GM12878 (cell line): ENCODE data around the gene B4GALT5. TPM values are rescaled to one million over a fixed set of nuclear protein-coding genes. Genes with fewer than 3 reads are reported as not detected.
A peak's percentile ranks its signal among the peaks of the same experiment; 100 is the strongest.

Experiments
- ATAC-seq: fragments of 200-7000 bp; cut with Tn5 transposase; 3 replicates; pipeline ENCODE4 v1.9.1; 2020; ENCODE audit warnings: mild to moderate bottlenecking, moderate library complexity
- BruUV-seq: library from RNA; stranded (reverse); fragments of 400-500 nt; replicated peaks from 2 replicates; lab custom pipeline; 2021; lab: Mats Ljungman, UMichigan
- CTCF ChIA-PET: fragments of 300-600 bp; sonication (Branson Sonifier 250); formaldehyde crosslinking; extraction: SDS; loops from one replicate; lab custom pipeline; 2021; ENCODE audit warnings: inconsistent platforms; lab: Yijun Ruan, JAX
- POLR2A ChIA-PET: fragments of 350-600 bp; formaldehyde crosslinking; extraction: SDS; loops from one replicate; lab custom pipeline; 2021; ENCODE audit warnings: inconsistent platforms; lab: Charles Lee
- RAD21 ChIA-PET: fragments of 300-600 bp; sonication (Branson Sonifier 250); formaldehyde crosslinking; loops from one replicate; lab custom pipeline; 2023; ENCODE audit warnings: antibody characterized with exemption; ENCODE audit not compliant: unreplicated experiment; lab: Charles Lee
- SMC1A ChIA-PET: fragments of 300-600 bp; sonication (Branson Sonifier 250); formaldehyde crosslinking; loops from one replicate; lab custom pipeline; 2023; ENCODE audit not compliant: unreplicated experiment, uncharacterized antibody; lab: Charles Lee
- DNase-seq: peaks from one replicate; pipeline ENCODE4 v3.0.0-alpha.2; 2011; ENCODE audit warnings: low read depth, low spot score
- FAIRE-seq: peaks from 3 replicates; lab custom pipeline; 2011; peaks lifted over from hg19 to GRCh38; lab: Jason Lieb, UNC
- H2AFZ ChIP-seq: 2 replicates; pipeline ENCODE4 v1.6.0; 2011; ENCODE audit warnings: low read depth, low read length, control low read depth; ENCODE audit not compliant: control insufficient read depth
- H3K27ac ChIP-seq: 2 replicates; pipeline ENCODE4 v1.5.1; 2011; ENCODE audit warnings: control low read depth; ENCODE audit not compliant: control insufficient read depth, insufficient read depth
- H3K27me3 ChIP-seq, 2 experiments: replicated peaks in 1 of 2; 2 replicates each; pipeline versions ENCODE4 v1.6.0 to v1.6.1; 2011; ENCODE audit warnings: low read length in 1 of 2; ENCODE audit not compliant: control insufficient read depth in 2 of 2, insufficient read depth in 2 of 2
- H3K36me3 ChIP-seq, 2 experiments: 2 replicates each; pipeline ENCODE4 v1.5.1; 2011; ENCODE audit warnings: low read length in 1 of 2; ENCODE audit not compliant: control insufficient read depth in 2 of 2, insufficient read depth in 2 of 2
- H3K4me1 ChIP-seq: 2 replicates; pipeline ENCODE4 v1.6.1; 2011; ENCODE audit warnings: mild to moderate bottlenecking, low read length, moderate library complexity, mixed read lengths; ENCODE audit not compliant: control insufficient read depth, insufficient read depth
- H3K4me2 ChIP-seq: 2 replicates; pipeline ENCODE4 v1.6.0; 2011; ENCODE audit warnings: control low read depth; ENCODE audit not compliant: control insufficient read depth, insufficient read depth
- H3K4me3 ChIP-seq: fragments of 200-600 bp; sonication (generic); 2 replicates; pipeline ENCODE4 v1.5.1; 2016
- H3K79me2 ChIP-seq: 2 replicates; pipeline ENCODE4 v1.6.0; 2011; ENCODE audit warnings: low read length; ENCODE audit not compliant: control insufficient read depth, insufficient read depth
- H3K9ac ChIP-seq: 2 replicates; pipeline ENCODE4 v1.8.0; 2011; ENCODE audit warnings: low read length, control low read depth, mixed read lengths; ENCODE audit not compliant: control insufficient read depth, insufficient read depth
- H3K9me3 ChIP-seq: replicated peaks from 3 replicates; pipeline ENCODE4 v1.5.1; 2011; ENCODE audit warnings: mild to moderate bottlenecking, low read length; ENCODE audit not compliant: control insufficient read depth, insufficient read depth
- H4K20me1 ChIP-seq: 2 replicates; pipeline ENCODE4 v1.6.0; 2011; ENCODE audit not compliant: control insufficient read depth, insufficient read depth
- CEBPB ChIP-seq, 2 experiments: fragments of 150-350 bp in 1 of 2; IDR thresholded peaks; 2 replicates each; pipeline ENCODE4 v1.6.1; 2012 to 2014; ENCODE audit warnings: low read depth in 2 of 2, low read length in 2 of 2, borderline replicate concordance in 1 of 2, inconsistent platforms in 1 of 2
- ETV6 ChIP-seq, 2 experiments: fragments of 450-650 bp in 1 of 2; IDR thresholded peaks in 1 of 2; conservative IDR thresholded peaks in 1 of 2; 2 replicates each; pipeline ENCODE4 v1.6.1; 2014; ENCODE audit warnings: antibody characterized with exemption in 1 of 2, borderline replicate concordance in 1 of 2, low read depth in 1 of 2, mild to moderate bottlenecking in 1 of 2, moderate library complexity in 1 of 2
- FOS ChIP-seq: IDR thresholded peaks from 3 replicates; pipeline ENCODE4 v1.6.1; 2011; ENCODE audit warnings: borderline replicate concordance; ENCODE audit not compliant: insufficient read length; ENCODE audit errors: extremely low read depth
- FOXM1 ChIP-seq: IDR thresholded peaks from 2 replicates; pipeline ENCODE4 v1.6.1; 2012; ENCODE audit warnings: low read depth, mild to moderate bottlenecking, inconsistent platforms, low read length, moderate library complexity
- IKZF1 ChIP-seq: fragments of 450-650 bp; conservative IDR thresholded peaks from 2 replicates; pipeline ENCODE4 v1.6.1; 2017; ENCODE audit warnings: antibody characterized with exemption, mild to moderate bottlenecking
- KDM1A ChIP-seq: fragments of 200-600 bp; sonication (generic); IDR thresholded peaks from 2 replicates; pipeline ENCODE4 v1.6.1; 2016; ENCODE audit warnings: borderline replicate concordance
- KLF5 ChIP-seq: fragments of 450-650 bp; IDR thresholded peaks from 2 replicates; pipeline ENCODE4 v1.6.1; 2014; ENCODE audit warnings: mild to moderate bottlenecking; ENCODE audit not compliant: partially characterized antibody
- NBN ChIP-seq: fragments of 450-650 bp; IDR thresholded peaks from 2 replicates; pipeline ENCODE4 v1.6.1; 2016
- POLR2A ChIP-seq: IDR thresholded peaks from 2 replicates; pipeline ENCODE4 v1.6.1; 2011; ENCODE audit warnings: low read depth, mild to moderate bottlenecking, low read length
- RAD51 ChIP-seq: fragments of 450-650 bp; IDR thresholded peaks from 2 replicates; pipeline ENCODE4 v1.6.1; 2016; ENCODE audit warnings: moderate library complexity, mild to moderate bottlenecking, inconsistent platforms
- RB1 ChIP-seq: fragments of 450-650 bp; formaldehyde crosslinking; IDR thresholded peaks from 2 replicates; pipeline ENCODE4 v1.6.1; 2017; ENCODE audit warnings: mild to moderate bottlenecking, borderline replicate concordance
- SUZ12 ChIP-seq: fragments of 200-600 bp; sonication (generic); IDR thresholded peaks from one replicate; pipeline ENCODE4 v1.6.1; 2018; ENCODE audit warnings: antibody characterized with exemption, mild to moderate bottlenecking; ENCODE audit not compliant: unreplicated experiment
- ZNF207 ChIP-seq: fragments of 450-650 bp; IDR thresholded peaks from 2 replicates; pipeline ENCODE4 v1.6.1; 2014; ENCODE audit warnings: antibody characterized with exemption, mild to moderate bottlenecking, borderline replicate concordance
- WGBS: methylation state at CpG from one replicate; pipeline ENCODE4 v1.1.6; 2016; ENCODE audit warnings: low lambda C conversion rate; ENCODE audit not compliant: insufficient replicate concordance, insufficient coverage; ENCODE audit errors: missing lambda C conversion rate; 5-methylcytosine and 5-hydroxymethylcytosine counted together
- in situ Hi-C: fragments of 300-500 bp; cut with MboI; formaldehyde crosslinking; loops from 9 replicates; pipeline ENCODE4 v1.14.3; 2018; ENCODE audit warnings: mixed read lengths
- intact Hi-C: fragments of 100-400 bp; cut with micrococcal nuclease; formaldehyde crosslinking; loops from one replicate; pipeline ENCODE4 v1.14.2; 2022; ENCODE audit not compliant: unreplicated experiment
- polyA plus RNA-seq, 11 experiments: library from polyadenylated mRNA; depleted of rRNA in 4 of 11; unstranded in 6 of 11; stranded (reverse) in 5 of 11; fragments of >200 nt; fragmentation: Nextera tagmentation in 4 of 11; fragmentation: Illumina TruSeq in 1 of 11; extraction: Ambion mirVana in 4 of 11; extraction: Trizol in 1 of 11; gene quantifications; 1 replicate in 1 of 11; 2 replicates in 10 of 11; pipeline versions ENCODE4 v1.2.1 to v1.2.3, GENCODE V29; 2011 to 2016; ENCODE audit warnings: inconsistent platforms in 2 of 11, missing spikeins in 2 of 11, low read depth in 1 of 11
- total RNA-seq, 4 experiments: library from RNA; depleted of rRNA in 3 of 4; stranded (reverse); fragments of >200 nt in 3 of 4; fragmentation: Illumina TruSeq in 1 of 4; extraction: Trizol in 1 of 4; gene quantifications; 2 replicates each; pipeline versions ENCODE4 v1.2.1 to v1.2.3, GENCODE V29; 2013 to 2021
- TF ChIP-seq, protein P1 (sequence below): IDR thresholded peaks from 2 replicates; pipeline ENCODE4 v1.6.1; 2012; ENCODE audit warnings: low read length, inconsistent platforms

Gene B4GALT5
- total and polyA plus RNA-seq, 10 of the 15 experiments (the other 5 are each of a cell fraction or from before 2014, with no cell fraction given), result 2.0 to 55.5 (median 20.2) TPM

DNA sequence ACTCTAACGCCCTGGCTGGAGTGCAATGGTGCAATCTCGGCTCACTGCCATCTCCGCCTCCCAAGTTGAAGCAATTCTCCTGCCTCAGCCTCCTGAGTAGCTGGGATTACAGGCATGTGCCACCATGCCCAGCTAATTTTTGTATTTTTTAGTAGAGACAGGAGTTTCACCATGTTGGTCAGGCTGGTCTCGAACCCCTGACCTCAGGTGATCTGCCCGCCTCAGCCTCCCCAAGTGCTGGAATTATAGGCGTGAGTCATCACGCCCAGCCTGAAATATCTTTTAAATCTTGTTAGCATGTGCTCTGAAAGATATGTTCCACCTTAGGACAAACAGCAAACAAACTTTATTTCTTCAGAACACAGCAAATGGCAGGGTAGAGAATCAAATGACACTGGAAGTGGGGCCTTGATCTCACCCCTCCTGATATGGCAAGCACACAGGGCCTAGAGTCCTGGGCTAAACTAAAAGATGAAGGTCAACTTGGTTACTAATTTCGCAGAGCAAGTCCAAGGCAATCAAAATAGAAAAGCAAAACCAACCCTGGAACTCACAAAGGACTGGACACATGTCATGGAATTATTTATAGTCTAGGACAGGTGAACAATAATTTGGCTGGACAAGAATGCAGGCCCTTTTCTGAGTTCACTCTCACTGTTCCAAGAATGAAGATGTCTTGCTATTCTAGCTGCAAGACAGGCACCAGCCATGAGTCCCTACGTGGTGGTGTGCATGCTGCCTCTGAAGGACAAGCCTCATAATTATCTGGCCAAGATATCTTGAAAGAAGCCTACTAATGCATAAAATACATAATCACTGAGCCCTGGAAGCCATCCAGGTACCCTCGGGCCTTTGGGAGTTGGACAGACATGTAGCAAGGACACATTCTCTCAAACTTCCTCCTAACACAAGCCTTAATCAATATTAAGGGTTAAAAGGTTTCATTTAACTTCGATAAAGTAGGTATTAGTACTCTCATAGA lies 35.6 kb downstream of the B4GALT5 start:
- in situ Hi-C loops, result loop anchor here (25.0 kb wide), 1 partner anchor 834 kb away; the partner anchor contains the start of gene PTPN1
- H3K9me3 ChIP-seq, result no peaks in the 10 kb centered on the region
- peaks cover 3 to 10% of the 10 kb centered on the region in 2 experiments; a peak in 3 of 4 replicates for H3K36me3 ChIP-seq
- peaks cover 67% of the 10 kb centered on the region for H3K4me1 ChIP-seq
- peak overlapping the region; percentile 89 for H3K4me2 ChIP-seq
- H3K9ac ChIP-seq, result no peak overlapping the region
- ChIA-PET POLR2A (interaction anchor here (0.8 to 3.7 kb wide), 8 partner anchors 8 to 33 kb away, joined by 3 to 34 read pairs (median 4); no protein-coding TSS in a partner anchor), SMC1A (interaction anchor here (0.9 to 4.4 kb wide), 23 partner anchors 9 to 147 kb away, joined by 3 to 60 read pairs (median 5); partner anchors contain the start of gene SLC9A8), RAD21 (interaction anchor here (1.0 to 4.1 kb wide), 12 partner anchors 9 to 98 kb away, joined by 3 to 34 read pairs (median 12); no protein-coding TSS in a partner anchor), CTCF (interaction anchor here (0.8 to 2.8 kb wide), 7 partner anchors 9 to 168 kb away, joined by 3 to 16 read pairs (median 5); partner anchors contain the start of gene SLC9A8)
- no peaks in the 10 kb centered on the region for H4K20me1 ChIP-seq
- DNase-seq, result no peak
- no peak for ATAC-seq
- H3K79me2 ChIP-seq, result peaks cover 85% of the 10 kb centered on the region
- 80% methylated on average over 11 of the region's 11 CpGs for WGBS
- intact Hi-C loops, result loop anchor here (2.0 kb wide), 1 partner anchor 57 kb away; no protein-coding TSS in a partner anchor
- BruUV-seq, result no TSS peak
- no peak for FAIRE-seq
- H3K27me3 ChIP-seq, result no peaks in the 10 kb centered on the region
- TF ChIP-seq FOS, result no peak
- TF ChIP-seq KLF5, result no peak
- TF ChIP-seq RB1, result no peak
- TF ChIP-seq NBN, result no peak
- no peak for TF ChIP-seq ZNF207
- no peak for TF ChIP-seq ETV6 (conservative IDR thresholded peaks at IDR 0.05 in 1 of 2, IDR thresholded peaks at IDR 0.05 in 1 of 2; ENCODE audit: borderline replicate concordance in 1 of 2, low read depth in 1 of 2)
- no peak for TF ChIP-seq IKZF1
- TF ChIP-seq POLR2A, result no peak
- TF ChIP-seq, protein P1, sequence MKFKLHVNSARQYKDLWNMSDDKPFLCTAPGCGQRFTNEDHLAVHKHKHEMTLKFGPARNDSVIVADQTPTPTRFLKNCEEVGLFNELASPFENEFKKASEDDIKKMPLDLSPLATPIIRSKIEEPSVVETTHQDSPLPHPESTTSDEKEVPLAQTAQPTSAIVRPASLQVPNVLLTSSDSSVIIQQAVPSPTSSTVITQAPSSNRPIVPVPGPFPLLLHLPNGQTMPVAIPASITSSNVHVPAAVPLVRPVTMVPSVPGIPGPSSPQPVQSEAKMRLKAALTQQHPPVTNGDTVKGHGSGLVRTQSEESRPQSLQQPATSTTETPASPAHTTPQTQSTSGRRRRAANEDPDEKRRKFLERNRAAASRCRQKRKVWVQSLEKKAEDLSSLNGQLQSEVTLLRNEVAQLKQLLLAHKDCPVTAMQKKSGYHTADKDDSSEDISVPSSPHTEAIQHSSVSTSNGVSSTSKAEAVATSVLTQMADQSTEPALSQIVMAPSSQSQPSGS, result no peak
- no peak for TF ChIP-seq FOXM1
- TF ChIP-seq CEBPB (IDR thresholded peaks at IDR 0.05; ENCODE audit: borderline replicate concordance in 1 of 2, low read depth in 2 of 2, low read length in 2 of 2), result no peak
- TF ChIP-seq SUZ12, result no peak
- TF ChIP-seq RAD51, result no peak
- no peak for TF ChIP-seq KDM1A
- TF ChIP-seq, all 136 proteins: peak for 0
- peak overlapping the region; percentile 18; the same call in 1 of the 2 replicates for H3K4me3 ChIP-seq
- no peak overlapping the region for H2AFZ ChIP-seq
- peak overlapping the region; percentile 68 for H3K27ac ChIP-seq
